Kidney epithelial cell (primary cell): ENCODE data around the gene PHF10. TPM values are rescaled to one million over a fixed set of nuclear protein-coding genes. Genes with fewer than 3 reads are reported as not detected.

Source experiments
- DNase-seq: peaks from one replicate; pipeline ENCODE4 v3.0.0-alpha.2; 2010; ENCODE audit warnings: low read depth
- H3K27me3 ChIP-seq: 2 replicates; pipeline ENCODE4 v1.6.0; 2011; ENCODE audit warnings: low read length; ENCODE audit not compliant: control insufficient read depth, insufficient read depth
- H3K36me3 ChIP-seq: 2 replicates; pipeline ENCODE4 v1.5.1; 2011; ENCODE audit warnings: low read length; ENCODE audit not compliant: control insufficient read depth, insufficient read depth
- H3K4me3 ChIP-seq: 2 replicates; pipeline ENCODE4 v1.5.1; 2011; ENCODE audit warnings: low read depth, mild to moderate bottlenecking, control low read depth, low read length
- CTCF ChIP-seq: IDR thresholded peaks from 2 replicates; pipeline ENCODE4 v1.5.1; 2011; ENCODE audit warnings: mild to moderate bottlenecking, moderate library complexity, low read length, control low read depth, inconsistent platforms; ENCODE audit not compliant: insufficient read depth, poor library complexity, severe bottlenecking
- total RNA-seq: library from RNA; depleted of rRNA; stranded (reverse); fragments of >200 nt; gene quantifications from 2 replicates; pipeline ENCODE4 v1.2.3, GENCODE V29; 2015

PHF10 gene
- total RNA-seq, 1 donor from 2014 or later: 31.3 TPM

GRCh38 chr6:169695131-169695530 is 29.2 kb downstream of the PHF10 start:
- no peak overlapping the region for H3K4me3 ChIP-seq
- TF ChIP-seq CTCF: no peak
- no peaks in the 10 kb centered on the region for H3K36me3 ChIP-seq
- no peak for DNase-seq
- no peaks in the 10 kb centered on the region for H3K27me3 ChIP-seq

DNA sequence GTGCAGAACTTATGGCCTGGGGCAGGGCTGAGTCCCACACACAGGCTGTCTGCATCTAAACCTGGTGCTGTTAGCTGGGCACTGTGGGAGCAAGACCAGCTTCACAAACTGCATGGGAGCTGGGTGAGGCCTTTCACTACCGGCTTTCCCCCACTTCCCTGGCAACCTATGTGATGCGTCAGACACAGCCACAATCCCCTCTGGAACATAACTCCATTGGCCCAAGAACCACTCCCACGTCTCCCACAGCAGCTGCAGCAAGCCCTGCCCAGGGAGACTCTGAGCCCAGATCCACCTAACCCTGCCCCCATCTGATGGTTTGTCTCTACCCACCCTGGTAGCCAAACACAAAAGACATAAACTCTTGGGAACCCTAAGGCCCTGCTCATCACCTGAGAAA is 31.8 kb downstream of the PHF10 start:
- no peak for DNase-seq
- H3K4me3 ChIP-seq: no peak overlapping the region
- no peak for TF ChIP-seq CTCF
- H3K36me3 ChIP-seq: no peaks in the 10 kb centered on the region
- H3K27me3 ChIP-seq: no peaks in the 10 kb centered on the region

DNA sequence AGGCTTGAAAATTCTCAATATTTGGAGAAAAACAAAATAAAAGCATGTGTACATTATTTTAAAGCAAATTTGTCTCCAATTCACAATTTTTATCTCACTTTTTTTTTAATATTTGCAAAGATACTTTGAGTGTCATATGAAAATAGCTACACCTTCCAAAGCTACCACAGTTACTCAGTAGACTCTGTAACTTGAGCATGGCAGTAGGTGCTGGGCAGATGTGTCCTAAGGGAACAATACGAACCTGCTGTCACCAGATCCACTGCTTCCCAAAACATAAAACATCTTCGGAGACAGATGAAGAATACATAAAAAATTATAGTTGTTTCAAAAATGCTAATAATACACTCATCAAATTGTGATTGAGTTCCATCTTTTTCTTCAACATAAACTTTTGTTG is 33.0 kb downstream of the PHF10 start:
- Histone ChIP-seq H3K4me3 (no peak overlapping the region), H3K36me3 (no peaks in the 10 kb centered on the region), H3K27me3 (no peaks in the 10 kb centered on the region)
- no peak for DNase-seq
- no peak for TF ChIP-seq CTCF

- TF ChIP-seq CTCF: no peak
- no peak for DNase-seq
- Histone ChIP-seq H3K36me3 (no peaks in the 10 kb centered on the region), H3K4me3 (no peak overlapping the region), H3K27me3 (no peaks in the 10 kb centered on the region)
These were observed 35.0 kb downstream of the PHF10 start for GRCh38 chr6:169689287-169689686.

DNA sequence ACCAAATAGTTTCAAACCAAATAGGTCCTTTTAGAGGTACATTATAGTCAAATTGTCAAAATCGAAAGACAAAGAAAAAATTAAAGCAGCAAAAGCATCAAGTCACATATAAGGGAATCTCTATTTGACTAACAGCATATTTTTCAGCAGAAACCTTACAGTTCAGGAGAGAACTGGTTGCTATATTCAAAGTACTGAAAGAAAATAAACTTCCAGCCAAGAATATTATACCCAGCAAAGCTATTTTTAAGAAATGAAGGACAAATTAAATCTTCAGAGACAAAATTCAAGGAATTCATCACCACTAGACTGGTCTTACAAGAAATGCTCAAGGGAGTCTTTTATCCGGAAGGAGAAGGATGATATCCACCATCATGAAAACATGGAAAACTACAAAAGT is 38.4 kb downstream of the PHF10 start:
- Histone ChIP-seq H3K36me3 (no peaks in the 10 kb centered on the region), H3K27me3 (no peaks in the 10 kb centered on the region), H3K4me3 (no peak overlapping the region)
- DNase-seq: no peak
- TF ChIP-seq CTCF: no peak

DNA sequence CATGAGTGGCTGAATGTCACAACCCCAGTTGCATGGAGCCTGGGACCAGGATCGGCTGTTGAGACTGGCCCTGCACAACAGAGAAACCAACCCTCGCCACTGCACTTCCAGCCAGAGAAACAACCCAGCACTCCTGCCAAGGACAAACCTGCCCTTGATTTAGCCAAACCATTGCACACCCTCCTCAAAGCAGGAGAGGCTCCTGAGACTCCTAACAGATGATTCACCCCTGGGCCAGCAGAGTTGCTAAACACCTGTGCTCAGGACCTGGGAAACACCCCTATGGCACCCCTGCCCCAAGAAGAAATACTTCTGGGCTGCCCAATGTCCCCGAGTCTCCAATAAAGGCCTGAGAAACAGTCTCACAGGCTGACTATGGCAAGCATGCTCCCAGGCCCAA is 40.2 kb downstream of the PHF10 start:
- DNase-seq: no peak

More for the DNA sequence above, 40.2 kb downstream of the PHF10 start:
- Histone ChIP-seq H3K36me3 (no peaks in the 10 kb centered on the region), H3K27me3 (no peaks in the 10 kb centered on the region), H3K4me3 (no peak overlapping the region)
- no peak for TF ChIP-seq CTCF
